NCI-H2029 treated with DMSO at 0.1 percent for 48 hours (cell line): Measurements from ENCODE around the gene GLIPR1.
"Not testable (repeated sequence)": the region's sequence is repeated elsewhere in the genome, so short reads cannot be mapped to it uniquely, and the experiment has no call there.

Experiments used
- DNase-seq: peaks from one replicate; lab custom pipeline; 2025; lab: John Stamatoyannopoulos, UW

Gene GLIPR1

GRCh38 chr12:75521224-75521623 is 40.7 kb downstream of the GLIPR1 start:
- DNase-seq: not testable (repeated sequence)

DNA sequence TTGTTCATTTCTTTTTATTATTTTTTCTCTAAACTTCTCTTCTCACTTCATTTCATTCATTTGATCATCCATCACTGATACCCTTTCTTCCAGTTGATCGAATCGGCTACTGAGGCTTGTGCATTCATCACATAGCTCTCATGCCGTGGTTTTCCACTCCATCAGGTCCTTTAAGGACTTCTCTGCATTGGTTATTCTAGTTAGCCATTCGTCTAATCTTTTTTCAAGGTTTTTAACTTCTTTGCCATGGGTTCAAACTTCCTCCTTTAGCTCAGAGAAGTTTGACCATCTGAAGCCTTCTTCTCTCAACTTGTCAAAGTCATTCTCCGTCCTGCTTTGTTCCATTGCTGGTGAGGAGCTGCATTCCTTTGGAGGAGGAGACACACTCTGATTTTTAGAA is 41.6 kb downstream of the GLIPR1 start:
- not testable (repeated sequence) for DNase-seq

- no peak for DNase-seq
Observed at GRCh38 chr12:75525263-75525662, 44.7 kb downstream of the GLIPR1 start.

DNA sequence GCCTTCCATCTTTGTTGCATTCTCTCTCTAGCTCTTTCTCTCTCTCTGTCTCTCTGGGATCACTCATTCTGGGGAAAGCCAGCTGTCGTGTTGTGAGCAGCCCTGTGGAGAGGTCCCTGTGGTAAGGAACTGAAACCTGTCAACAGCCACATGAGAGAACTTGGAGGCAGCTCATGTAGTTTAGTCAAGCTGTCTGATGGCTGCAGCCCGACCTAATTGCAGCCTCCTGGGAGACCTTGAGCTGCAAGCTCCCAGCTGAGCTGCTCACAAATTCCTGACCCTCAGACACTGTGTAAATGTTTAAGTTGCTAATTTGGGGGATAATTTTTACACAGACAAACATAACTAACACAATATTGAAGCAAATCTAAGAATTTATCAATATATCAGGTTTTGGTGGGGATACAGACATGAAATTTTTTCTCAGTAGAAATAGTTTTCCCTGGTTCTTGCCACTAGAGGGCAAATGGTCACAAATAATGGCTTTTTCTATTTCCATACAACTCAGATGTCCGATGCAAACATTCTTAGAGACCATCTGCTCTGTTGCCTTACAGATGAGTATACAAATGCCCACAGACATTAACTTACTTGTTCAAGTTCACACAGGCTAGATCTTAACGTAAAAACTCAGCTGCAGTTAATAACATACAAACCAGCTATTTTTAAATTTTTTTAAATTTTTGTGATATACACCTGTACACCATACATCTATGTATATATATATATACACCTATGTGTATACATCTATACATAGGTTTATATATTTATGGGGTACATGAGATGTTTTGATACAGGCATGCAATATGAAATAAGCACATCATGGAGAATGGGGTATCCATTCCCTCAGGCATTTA is 46.3 kb downstream of the GLIPR1 start:
- DNase-seq: peak; percentile 9

GRCh38 chr12:75528272-75528671 is 47.7 kb downstream of the GLIPR1 start:
- no peak for DNase-seq

GRCh38 chr12:75528692-75529091 is 48.1 kb downstream of the GLIPR1 start:
- no peak for DNase-seq

GRCh38 chr12:75529316-75529715 is 48.8 kb downstream of the GLIPR1 start:
- no peak for DNase-seq

DNA sequence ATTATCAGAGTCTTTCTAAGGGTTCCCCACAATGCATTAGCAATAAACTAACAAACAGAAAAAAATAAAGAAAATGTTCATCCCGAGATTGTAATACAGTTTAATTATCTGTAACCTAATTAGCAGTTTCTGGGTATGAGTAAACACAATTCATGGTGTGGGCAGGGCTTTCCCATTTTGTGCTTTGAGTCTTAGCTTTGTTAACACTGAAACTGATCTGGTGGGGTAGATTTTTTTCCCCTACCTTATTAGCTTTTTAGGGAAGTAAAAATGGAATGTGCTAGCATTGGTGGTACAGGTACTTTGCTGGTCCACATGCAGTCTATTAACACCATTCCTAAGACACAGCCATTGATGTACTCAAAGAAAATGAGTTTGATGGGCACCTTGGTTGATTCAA is 49.3 kb downstream of the GLIPR1 start:
- DNase-seq: no peak

- no peak for DNase-seq
Observed at GRCh38 chr12:75533239-75533638, 52.7 kb downstream of the GLIPR1 start.

GRCh38 chr12:75539889-75540288 is 59.3 kb downstream of the GLIPR1 start:
- DNase-seq: no peak

- no peak for DNase-seq
Observed at GRCh38 chr12:75542942-75543341, 62.4 kb downstream of the GLIPR1 start.

GRCh38 chr12:75543529-75543928 is 63.0 kb downstream of the GLIPR1 start:
- DNase-seq: no peak

- no peak for DNase-seq
Observed at GRCh38 chr12:75545636-75546035, 65.1 kb downstream of the GLIPR1 start.

DNA sequence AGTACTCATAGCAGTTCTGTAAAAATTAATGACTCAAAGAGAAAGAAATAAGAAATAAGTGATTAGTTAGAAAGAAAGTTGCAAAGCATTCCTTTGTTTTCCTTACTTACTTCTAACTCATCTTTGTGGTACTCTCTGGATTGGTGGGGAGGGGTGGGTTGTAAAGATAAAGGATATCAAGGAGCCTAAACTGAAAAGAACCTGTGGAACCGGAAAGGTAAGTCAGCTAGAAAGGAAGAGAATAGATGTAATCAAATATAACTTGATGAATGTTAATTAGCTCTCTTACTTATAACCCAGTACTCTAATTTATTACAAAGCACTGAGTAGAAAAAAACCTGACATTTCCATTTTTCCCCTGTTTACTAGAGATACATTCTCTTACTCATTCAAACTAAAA is 68.3 kb downstream of the GLIPR1 start:
- no peak for DNase-seq

- no peak for DNase-seq
Observed at GRCh38 chr12:75549989-75550388, 69.4 kb downstream of the GLIPR1 start.

DNA sequence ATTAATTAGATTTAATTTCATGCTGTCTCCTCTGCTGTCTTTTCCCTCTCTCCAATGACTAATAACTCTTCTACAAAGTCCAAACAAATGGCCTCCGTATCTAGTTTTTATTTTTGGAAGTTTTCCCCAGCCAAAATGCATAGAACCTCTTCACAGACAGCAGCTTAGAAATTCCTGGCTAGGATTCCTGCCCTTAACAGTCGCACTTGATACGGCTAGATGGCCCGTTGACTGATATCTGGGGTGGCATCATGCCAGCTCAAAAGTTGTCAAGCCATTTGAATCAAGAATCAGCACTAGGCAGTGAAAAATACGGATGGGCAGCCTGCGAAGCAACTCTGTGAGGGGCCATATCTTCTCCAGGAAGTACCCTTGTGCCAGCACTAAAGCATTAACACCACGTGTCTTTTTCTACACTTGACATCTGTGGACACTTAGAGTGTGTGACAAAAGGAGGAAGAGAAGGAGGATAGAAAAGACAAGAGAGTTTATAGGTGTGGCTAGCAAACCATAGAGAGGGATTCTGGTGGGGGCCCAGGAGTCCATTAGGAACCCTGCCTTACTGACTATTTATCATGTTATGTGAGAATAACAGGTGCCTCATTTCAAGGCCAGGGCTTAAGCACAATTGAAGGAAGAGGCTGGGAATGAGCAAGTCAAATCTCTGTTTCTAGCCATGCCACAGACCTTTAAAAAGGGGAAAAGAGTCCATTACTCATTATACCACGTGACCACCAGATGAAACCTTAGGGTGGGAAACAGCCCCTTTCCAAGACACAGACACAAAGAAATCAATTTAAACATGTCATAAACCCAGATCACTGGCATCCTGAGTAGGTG is 70.1 kb downstream of the GLIPR1 start:
- no peak for DNase-seq

DNA sequence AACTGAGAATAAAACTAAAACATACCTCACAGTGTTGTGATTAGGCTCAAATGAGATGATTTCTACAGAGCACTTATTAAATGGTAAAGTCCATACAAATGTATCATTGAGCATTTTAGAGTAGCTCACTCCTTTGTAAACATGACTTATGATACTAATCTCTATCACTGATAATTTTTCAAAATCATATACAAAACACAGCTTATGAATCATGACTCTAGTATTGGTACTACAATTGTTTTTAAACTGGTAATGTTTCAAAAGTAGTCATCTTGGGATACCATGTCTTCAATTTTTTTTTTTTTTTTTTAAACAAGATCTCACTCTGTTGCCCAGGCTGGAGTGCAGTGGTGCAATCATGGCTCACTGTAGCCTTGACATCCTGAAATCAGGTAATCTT is 70.9 kb downstream of the GLIPR1 start:
- no peak for DNase-seq

DNA sequence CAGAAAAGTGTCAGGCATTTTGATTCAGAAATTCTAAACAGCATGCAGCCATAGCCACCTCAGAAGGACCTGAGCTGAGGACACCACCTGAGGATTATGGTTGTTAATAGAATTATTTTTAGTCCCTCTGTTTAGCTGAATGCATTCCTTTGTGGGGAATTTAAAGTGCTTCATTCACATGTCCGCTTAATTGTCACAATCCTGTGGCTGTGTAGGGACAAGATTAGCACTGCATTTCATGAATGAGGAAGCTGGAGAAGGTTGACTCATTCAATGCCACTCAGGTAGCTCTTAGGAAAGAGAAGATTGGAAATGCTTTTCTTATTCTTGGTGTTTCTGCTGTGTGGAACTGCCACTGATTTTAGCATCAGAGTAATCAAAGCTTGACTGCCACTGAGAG is 72.8 kb downstream of the GLIPR1 start:
- DNase-seq: no peak
